Measurements from ENCODE around the gene KCNK13. TPM values are rescaled to one million over a fixed set of nuclear protein-coding genes. Genes with fewer than 3 reads are reported as not detected.

The KCNK13 gene
- total and polyA plus RNA-seq, 9 of the 15 experiments (the other 6 are each of a cell fraction or from before 2014, with no cell fraction given): 0.03 to 0.05 TPM; not detected in 7

DNA sequence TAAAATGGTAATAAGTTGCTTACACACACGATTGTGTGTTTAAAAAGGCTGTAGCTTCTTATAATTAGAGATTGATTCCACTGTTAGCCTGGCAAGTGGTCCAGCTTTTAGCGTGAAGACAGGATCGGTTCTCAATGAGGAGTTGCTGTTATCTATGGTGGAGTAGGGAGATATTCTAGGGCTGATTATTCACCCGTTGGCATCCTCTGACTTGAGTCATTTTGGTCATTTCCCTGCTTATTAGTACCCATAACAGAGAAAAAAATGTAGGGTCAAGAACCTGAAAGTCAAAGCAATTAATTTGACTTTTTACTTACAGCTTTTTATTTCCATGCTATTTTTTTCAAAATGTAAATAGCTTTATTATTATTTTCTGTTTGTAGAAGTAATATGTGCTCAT, 76.0 kb downstream of the KCNK13 start:
- no peak for FAIRE-seq
- no peaks in the 10 kb centered on the region for H3K4me1 ChIP-seq (replicated peaks in 1 of 2; ENCODE audit: control insufficient read depth in 2 of 2, insufficient read depth in 2 of 2, low read length in 2 of 2)
- BruUV-seq (replicated peaks): no TSS peak

More for the DNA sequence above, 76.0 kb downstream of the KCNK13 start:
- Histone ChIP-seq H3K4me2 (ENCODE audit: insufficient read depth, low read length) (no peak overlapping the region), H3K9me3 (replicated peaks; ENCODE audit: control insufficient read depth, insufficient read depth, low read depth, low read length) (no peaks in the 10 kb centered on the region), H3K4me3 (no peak overlapping the region), H4K20me1 (replicated peaks; ENCODE audit: control insufficient read depth, insufficient read depth, low read length) (no peaks in the 10 kb centered on the region), H3K9ac (ENCODE audit: insufficient read depth in 1 of 2, low read depth in 2 of 2, low read length in 2 of 2) (no peak overlapping the region), H3K27ac (ENCODE audit: extremely low read depth, low read depth, low read length) (no peak overlapping the region), H3K36me3 (ENCODE audit: control insufficient read depth, insufficient read depth, low read length) (no peaks in the 10 kb centered on the region), H2AFZ (ENCODE audit: low read depth, low read length) (no peak overlapping the region), H3K79me2 (ENCODE audit: control insufficient read depth, insufficient read depth, low read length) (no peaks in the 10 kb centered on the region), H3K27me3 (ENCODE audit: control insufficient read depth in 2 of 2, insufficient read depth in 2 of 2, low read length in 2 of 2) (peaks cover 0 to 15% of the 10 kb centered on the region in 2 experiments; a peak in 3 of 5 replicates), H3K9me1 (ENCODE audit: control insufficient read depth, insufficient read depth, low read length) (no peaks in the 10 kb centered on the region)
- CTCF ChIA-PET (ENCODE audit: low intra/inter-chr PET ratio): no interaction called here
- 0% methylated on average over 4 of the region's 4 CpGs for WGBS (ENCODE audit: insufficient coverage, low coverage, missing lambda C conversion rate)
- DNase-seq (ENCODE audit: extremely low read depth in 1 of 4, low spot score in 3 of 4) (no peak), ATAC-seq (no peak)
- in situ Hi-C loops (cut with MboI) (no loop called here), intact Hi-C loops (cut with micrococcal nuclease) (no loop called here)
- TF ChIP-seq ZNF668 (CRISPR knock-in tag; IDR thresholded peaks at IDR 0.05) (no peak), CREM (IDR thresholded peaks at IDR 0.05; ENCODE audit: low read depth) (no peak), FOS (IDR thresholded peaks at IDR 0.05; ENCODE audit: extremely low read depth, insufficient read length) (no peak), KLF1 (tag; IDR thresholded peaks at IDR 0.05) (no peak), BCOR (IDR thresholded peaks at IDR 0.05) (no peak), MYBL2 (IDR thresholded peaks at IDR 0.05; ENCODE audit: low read depth) (no peak), MYBL2 (CRISPR knock-in tag; IDR thresholded peaks at IDR 0.05; ENCODE audit: borderline replicate concordance) (no peak), POU5F1 (IDR thresholded peaks at IDR 0.05; ENCODE audit: borderline replicate concordance, low read depth, low read length, partially characterized antibody) (no peak), ZBTB1 (CRISPR knock-in tag; IDR thresholded peaks at IDR 0.05; ENCODE audit: borderline replicate concordance, low read depth) (no peak), CBX3 (IDR thresholded peaks at IDR 0.05; ENCODE audit: borderline replicate concordance in 1 of 2, low read length in 2 of 2) (no peak), CLOCK (CRISPR knock-in tag; IDR thresholded peaks at IDR 0.05; ENCODE audit: borderline replicate concordance) (no peak), GABPB2 (CRISPR knock-in tag; conservative IDR thresholded peaks at IDR 0.05) (no peak), ZNF41 (CRISPR knock-in tag; conservative IDR thresholded peaks at IDR 0.05) (no peak), ZC3H11A (IDR thresholded peaks at IDR 0.05; ENCODE audit: low read depth, low read length) (no peak), CBX8 (IDR thresholded peaks at IDR 0.05; ENCODE audit: borderline replicate concordance, extremely low read depth, low read depth, low read length, poor library complexity, severe bottlenecking) (no peak), ZNF696 (CRISPR knock-in tag; conservative IDR thresholded peaks at IDR 0.05) (no peak), ARID1B (IDR thresholded peaks at IDR 0.05) (no peak), FUS (optimal IDR thresholded peaks at IDR 0.05; ENCODE audit: low read depth, low read length) (no peak)
- POLR2A ChIA-PET: no interaction called here
